HEK293 (cell line): ENCODE measurements around the gene TRPV6.

Experiments used
- CTCF ChIA-PET: fragments of 350-600 bp; formaldehyde crosslinking; extraction: SDS; loops from one replicate; lab custom pipeline; 2021; ENCODE audit warnings: antibody characterized with exemption; lab: Yijun Ruan, JAX
- POLR2A ChIA-PET: fragments of 300-600 bp; formaldehyde crosslinking; extraction: SDS; loops from one replicate; lab custom pipeline; 2020; ENCODE audit warnings: antibody characterized with exemption, inconsistent platforms; lab: Yijun Ruan, JAX
- H3K27ac ChIP-seq: fragments of 200-500 bp; sonication (Bioruptor generic); 2 replicates; pipeline ENCODE4 v1.5.1; 2014; ENCODE audit warnings: low read depth, low read length, control low read depth, inconsistent platforms; ENCODE audit errors: extremely low read depth
- H3K36me3 ChIP-seq, 2 experiments: fragments of 200-500 bp in 1 of 2; sonication (Bioruptor generic) in 1 of 2; 1 replicate in 1 of 2; 2 replicates in 1 of 2; pipeline ENCODE4 v1.5.1; 2014 to 2017; ENCODE audit warnings: inconsistent platforms in 2 of 2, low read length in 2 of 2; ENCODE audit not compliant: control insufficient read depth in 2 of 2, insufficient read depth in 1 of 2
- H3K4me1 ChIP-seq: fragments of 200-500 bp; sonication (Bioruptor generic); 2 replicates; pipeline ENCODE4 v1.5.1; 2014; ENCODE audit warnings: mild to moderate bottlenecking, low read length, inconsistent platforms; ENCODE audit not compliant: control insufficient read depth, insufficient read depth
- H3K4me3 ChIP-seq: 2 replicates; pipeline ENCODE4 v1.5.1; 2011; ENCODE audit warnings: low read depth, mild to moderate bottlenecking, control low read depth, low read length, moderate library complexity
- H3K9me3 ChIP-seq: fragments of 200-500 bp; sonication (Bioruptor generic); 2 replicates; pipeline ENCODE4 v1.5.1; 2014; ENCODE audit warnings: low read depth, low read length, inconsistent platforms; ENCODE audit not compliant: control insufficient read depth, insufficient read depth
- GLI4 ChIP-seq: fragments of 450-650 bp; formaldehyde crosslinking; IDR thresholded peaks from 2 replicates; pipeline ENCODE4 v1.5.1; 2016; ENCODE audit warnings: missing biosample characterization, missing genetic modification characterization
- REPIN1 ChIP-seq: fragments of 450-650 bp; formaldehyde crosslinking; IDR thresholded peaks from 2 replicates; pipeline ENCODE4 v1.5.1; 2017; ENCODE audit warnings: missing biosample characterization, missing genetic modification characterization, low read depth
- YY2 ChIP-seq: fragments of 450-650 bp; formaldehyde crosslinking; IDR thresholded peaks from 2 replicates; pipeline ENCODE4 v1.5.1; 2016; ENCODE audit warnings: missing biosample characterization, missing genetic modification characterization
- ZBTB21 ChIP-seq: fragments of 450-650 bp; formaldehyde crosslinking; IDR thresholded peaks from 2 replicates; pipeline ENCODE4 v1.5.1; 2017; ENCODE audit warnings: missing biosample characterization, missing genetic modification characterization
- ZFHX2 ChIP-seq: fragments of 450-650 bp; formaldehyde crosslinking; conservative IDR thresholded peaks from 2 replicates; pipeline ENCODE4 v1.5.1; 2016; ENCODE audit warnings: missing biosample characterization, missing genetic modification characterization
- ZNF10 ChIP-seq: fragments of 450-650 bp; formaldehyde crosslinking; IDR thresholded peaks from 2 replicates; pipeline ENCODE4 v1.5.1; 2017; ENCODE audit warnings: missing biosample characterization, missing genetic modification characterization
- ZNF266 ChIP-seq: fragments of 450-650 bp; formaldehyde crosslinking; IDR thresholded peaks from 2 replicates; pipeline ENCODE4 v1.5.1; 2016; ENCODE audit warnings: missing biosample characterization, missing genetic modification characterization, low read depth
- ZNF423 ChIP-seq: fragments of 450-650 bp; formaldehyde crosslinking; IDR thresholded peaks from 2 replicates; pipeline ENCODE4 v1.5.1; 2016; ENCODE audit warnings: missing biosample characterization, missing genetic modification characterization
- ZNF664 ChIP-seq: fragments of 450-650 bp; formaldehyde crosslinking; IDR thresholded peaks from 2 replicates; pipeline ENCODE4 v1.5.1; 2016; ENCODE audit warnings: missing biosample characterization, missing genetic modification characterization
- ZNF76 ChIP-seq: fragments of 450-650 bp; formaldehyde crosslinking; IDR thresholded peaks from 2 replicates; pipeline ENCODE4; 2016; ENCODE audit warnings: low read depth, missing biosample characterization, missing genetic modification characterization, borderline replicate concordance
- ZSCAN30 ChIP-seq: fragments of 450-650 bp; IDR thresholded peaks from 2 replicates; pipeline ENCODE4 v1.5.1; 2018; ENCODE audit warnings: missing biosample characterization, mild to moderate bottlenecking, missing genetic modification characterization, moderate library complexity
- TF ChIP-seq, protein P1 (sequence below): fragments of 450-650 bp; formaldehyde crosslinking; IDR thresholded peaks from 2 replicates; pipeline ENCODE4 v1.5.1; 2016; ENCODE audit warnings: missing biosample characterization, missing genetic modification characterization
- TF ChIP-seq, protein P2 (sequence below): fragments of 450-650 bp; formaldehyde crosslinking; IDR thresholded peaks from 2 replicates; pipeline ENCODE4 v1.5.0; 2017; ENCODE audit warnings: missing biosample characterization, missing genetic modification characterization, borderline replicate concordance
- TF ChIP-seq, protein P3 (sequence below): fragments of 450-650 bp; formaldehyde crosslinking; IDR thresholded peaks from 2 replicates; pipeline ENCODE4 v1.5.1; 2016; ENCODE audit warnings: missing biosample characterization, missing genetic modification characterization

The TRPV6 gene

GRCh38 chr7:142869434-142869833, 16.1 kb downstream of the TRPV6 start:
- Histone ChIP-seq H3K4me3 (no peak overlapping the region), H3K27ac (no peak overlapping the region), H3K4me1 (no peaks in the 10 kb centered on the region), H3K9me3 (no peaks in the 10 kb centered on the region), H3K36me3 (peaks cover 0 to 17% of the 10 kb centered on the region in 2 experiments; a peak in 1 of 3 replicates)
- ChIA-PET POLR2A (no interaction called here), CTCF (interaction anchor here (1.5 kb wide), 1 partner anchor 134 kb away, joined by 4 read pairs; no protein-coding TSS in a partner anchor)
- TF ChIP-seq ZNF664 (tag by site-specific recombination) (peak; percentile 62; the same call in 1 of the 2 replicates), YY2 (tag by site-specific recombination) (no peak)

GRCh38 chr7:142868986-142869415, 16.5 kb downstream of the TRPV6 start:
- no peaks in the 10 kb centered on the region for H3K9me3 ChIP-seq
- no peaks in the 10 kb centered on the region for H3K4me1 ChIP-seq
- TF ChIP-seq, protein P1, sequence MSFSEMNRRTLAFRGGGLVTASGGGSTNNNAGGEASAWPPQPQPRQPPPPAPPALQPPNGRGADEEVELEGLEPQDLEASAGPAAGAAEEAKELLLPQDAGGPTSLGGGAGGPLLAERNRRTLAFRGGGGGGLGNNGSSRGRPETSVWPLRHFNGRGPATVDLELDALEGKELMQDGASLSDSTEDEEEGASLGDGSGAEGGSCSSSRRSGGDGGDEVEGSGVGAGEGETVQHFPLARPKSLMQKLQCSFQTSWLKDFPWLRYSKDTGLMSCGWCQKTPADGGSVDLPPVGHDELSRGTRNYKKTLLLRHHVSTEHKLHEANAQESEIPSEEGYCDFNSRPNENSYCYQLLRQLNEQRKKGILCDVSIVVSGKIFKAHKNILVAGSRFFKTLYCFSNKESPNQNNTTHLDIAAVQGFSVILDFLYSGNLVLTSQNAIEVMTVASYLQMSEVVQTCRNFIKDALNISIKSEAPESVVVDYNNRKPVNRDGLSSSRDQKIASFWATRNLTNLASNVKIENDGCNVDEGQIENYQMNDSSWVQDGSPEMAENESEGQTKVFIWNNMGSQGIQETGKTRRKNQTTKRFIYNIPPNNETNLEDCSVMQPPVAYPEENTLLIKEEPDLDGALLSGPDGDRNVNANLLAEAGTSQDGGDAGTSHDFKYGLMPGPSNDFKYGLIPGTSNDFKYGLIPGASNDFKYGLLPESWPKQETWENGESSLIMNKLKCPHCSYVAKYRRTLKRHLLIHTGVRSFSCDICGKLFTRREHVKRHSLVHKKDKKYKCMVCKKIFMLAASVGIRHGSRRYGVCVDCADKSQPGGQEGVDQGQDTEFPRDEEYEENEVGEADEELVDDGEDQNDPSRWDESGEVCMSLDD: no peak
- TF ChIP-seq ZSCAN30 (no peak), ZNF76 (no peak), ZNF10 (tag by site-specific recombination) (no peak), REPIN1 (tag by site-specific recombination) (no peak), ZBTB21 (no peak), ZNF423 (tag by site-specific recombination) (no peak), ZNF266 (tag by site-specific recombination) (no peak), ZFHX2 (tag by site-specific recombination) (no peak), GLI4 (tag by site-specific recombination) (no peak)
- TF ChIP-seq, protein P2, sequence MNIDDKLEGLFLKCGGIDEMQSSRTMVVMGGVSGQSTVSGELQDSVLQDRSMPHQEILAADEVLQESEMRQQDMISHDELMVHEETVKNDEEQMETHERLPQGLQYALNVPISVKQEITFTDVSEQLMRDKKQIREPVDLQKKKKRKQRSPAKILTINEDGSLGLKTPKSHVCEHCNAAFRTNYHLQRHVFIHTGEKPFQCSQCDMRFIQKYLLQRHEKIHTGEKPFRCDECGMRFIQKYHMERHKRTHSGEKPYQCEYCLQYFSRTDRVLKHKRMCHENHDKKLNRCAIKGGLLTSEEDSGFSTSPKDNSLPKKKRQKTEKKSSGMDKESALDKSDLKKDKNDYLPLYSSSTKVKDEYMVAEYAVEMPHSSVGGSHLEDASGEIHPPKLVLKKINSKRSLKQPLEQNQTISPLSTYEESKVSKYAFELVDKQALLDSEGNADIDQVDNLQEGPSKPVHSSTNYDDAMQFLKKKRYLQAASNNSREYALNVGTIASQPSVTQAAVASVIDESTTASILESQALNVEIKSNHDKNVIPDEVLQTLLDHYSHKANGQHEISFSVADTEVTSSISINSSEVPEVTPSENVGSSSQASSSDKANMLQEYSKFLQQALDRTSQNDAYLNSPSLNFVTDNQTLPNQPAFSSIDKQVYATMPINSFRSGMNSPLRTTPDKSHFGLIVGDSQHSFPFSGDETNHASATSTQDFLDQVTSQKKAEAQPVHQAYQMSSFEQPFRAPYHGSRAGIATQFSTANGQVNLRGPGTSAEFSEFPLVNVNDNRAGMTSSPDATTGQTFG (tag by site-specific recombination): no peak
- TF ChIP-seq, protein P3, sequence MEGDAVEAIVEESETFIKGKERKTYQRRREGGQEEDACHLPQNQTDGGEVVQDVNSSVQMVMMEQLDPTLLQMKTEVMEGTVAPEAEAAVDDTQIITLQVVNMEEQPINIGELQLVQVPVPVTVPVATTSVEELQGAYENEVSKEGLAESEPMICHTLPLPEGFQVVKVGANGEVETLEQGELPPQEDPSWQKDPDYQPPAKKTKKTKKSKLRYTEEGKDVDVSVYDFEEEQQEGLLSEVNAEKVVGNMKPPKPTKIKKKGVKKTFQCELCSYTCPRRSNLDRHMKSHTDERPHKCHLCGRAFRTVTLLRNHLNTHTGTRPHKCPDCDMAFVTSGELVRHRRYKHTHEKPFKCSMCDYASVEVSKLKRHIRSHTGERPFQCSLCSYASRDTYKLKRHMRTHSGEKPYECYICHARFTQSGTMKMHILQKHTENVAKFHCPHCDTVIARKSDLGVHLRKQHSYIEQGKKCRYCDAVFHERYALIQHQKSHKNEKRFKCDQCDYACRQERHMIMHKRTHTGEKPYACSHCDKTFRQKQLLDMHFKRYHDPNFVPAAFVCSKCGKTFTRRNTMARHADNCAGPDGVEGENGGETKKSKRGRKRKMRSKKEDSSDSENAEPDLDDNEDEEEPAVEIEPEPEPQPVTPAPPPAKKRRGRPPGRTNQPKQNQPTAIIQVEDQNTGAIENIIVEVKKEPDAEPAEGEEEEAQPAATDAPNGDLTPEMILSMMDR: no peak
- POLR2A ChIA-PET: no interaction called here
- H3K4me3 ChIP-seq: no peak overlapping the region
- peaks cover 0 to 17% of the 10 kb centered on the region in 2 experiments; a peak in 1 of 3 replicates for H3K36me3 ChIP-seq
- no peak overlapping the region for H3K27ac ChIP-seq
- CTCF ChIA-PET: interaction anchor here (1.5 kb wide), 1 partner anchor 135 kb away, joined by 4 read pairs; no protein-coding TSS in a partner anchor
